Neural progenitor cell (in vitro differentiated cells): ENCODE measurements around the gene ID2. TPM values are rescaled to one million over a fixed set of nuclear protein-coding genes. Genes with fewer than 3 reads are reported as not detected.

Experiments
- DNase-seq: peaks from one replicate; pipeline ENCODE4 v3.0.0-alpha.2; 2016; ENCODE audit warnings: low spot score
- H2AFZ ChIP-seq: fragments of 200-600 bp; sonication (generic); replicated peaks from 2 replicates; pipeline ENCODE4 v1.6.1; 2016; ENCODE audit warnings: antibody characterized with exemption
- H3F3A ChIP-seq: fragments of 200-600 bp; sonication (generic); 2 replicates; pipeline ENCODE4 v1.6.1; 2016; ENCODE audit warnings: antibody characterized with exemption, low read depth
- H3K27ac ChIP-seq: fragments of 200-600 bp; sonication (generic); 2 replicates; pipeline ENCODE4 v1.5.1; 2016; ENCODE audit warnings: mild to moderate bottlenecking
- H3K27me3 ChIP-seq: fragments of 200-600 bp; sonication (generic); 2 replicates; pipeline ENCODE4 v1.6.1; 2016; ENCODE audit warnings: mild to moderate bottlenecking, moderate library complexity
- H3K36me3 ChIP-seq: fragments of 200-600 bp; sonication (generic); 2 replicates; pipeline ENCODE4 v1.5.1; 2016
- H3K4me1 ChIP-seq: fragments of 200-600 bp; sonication (generic); 2 replicates; pipeline ENCODE4 v1.6.1; 2016; ENCODE audit warnings: mixed run types
- H3K4me2 ChIP-seq: fragments of 200-600 bp; sonication (generic); 2 replicates; pipeline ENCODE4 v1.6.1; 2016
- H3K4me3 ChIP-seq: fragments of 200-600 bp; sonication (generic); 2 replicates; pipeline ENCODE4 v1.5.1; 2016
- H3K79me2 ChIP-seq: fragments of 200-600 bp; sonication (generic); 2 replicates; pipeline ENCODE4 v1.6.1; 2016; ENCODE audit warnings: low read depth
- H3K9ac ChIP-seq: fragments of 200-600 bp; sonication (generic); 2 replicates; pipeline ENCODE4 v1.6.1; 2016
- H3K9me3 ChIP-seq: fragments of 200-600 bp; sonication (generic); 2 replicates; pipeline ENCODE4 v1.5.1; 2016; ENCODE audit warnings: low read depth
- H4K20me1 ChIP-seq: fragments of 200-600 bp; sonication (generic); 2 replicates; pipeline ENCODE4 v1.6.1; 2016; ENCODE audit warnings: low read depth
- H3K27ac Mint-ChIP-seq: 3 replicates; pipeline ENCODE4 v1.8.0; 2021; ENCODE audit warnings: mixed read lengths
- H3K27me3 Mint-ChIP-seq: 2 replicates; pipeline ENCODE4 v1.8.0; 2022; ENCODE audit warnings: low read depth, mild to moderate bottlenecking, inconsistent platforms, moderate library complexity, mixed read lengths; ENCODE audit not compliant: insufficient read depth
- H3K36me3 Mint-ChIP-seq: 3 replicates; pipeline ENCODE4 v1.8.0; 2021; ENCODE audit warnings: mixed read lengths
- H3K4me1 Mint-ChIP-seq: 3 replicates; pipeline ENCODE4 v1.8.0; 2021; ENCODE audit warnings: mixed read lengths
- H3K4me3 Mint-ChIP-seq: 3 replicates; pipeline ENCODE4 v1.8.0; 2021; ENCODE audit warnings: mild to moderate bottlenecking, moderate library complexity, mixed read lengths
- H3K9me3 Mint-ChIP-seq: 3 replicates; pipeline ENCODE4 v1.8.0; 2020; ENCODE audit warnings: mixed read lengths
- EZH2 ChIP-seq: fragments of 200-600 bp; sonication (generic); IDR thresholded peaks from 2 replicates; pipeline ENCODE4 v1.6.1; 2017; ENCODE audit warnings: antibody characterized with exemption, mild to moderate bottlenecking, moderate library complexity
- EZH2phosphoT487 ChIP-seq: fragments of 200-600 bp; sonication (generic); IDR thresholded peaks from 2 replicates; pipeline ENCODE4 v1.6.1; 2017; ENCODE audit warnings: antibody characterized with exemption
- total RNA-seq: library from RNA; depleted of rRNA; stranded (reverse); fragments of >200 nt; gene quantifications from 2 replicates; pipeline ENCODE4 v1.2.3, GENCODE V29; 2015; ENCODE audit warnings: low replicate concordance
- TF ChIP-seq, protein P1 (sequence below): fragments of 200-600 bp; sonication (generic); IDR thresholded peaks from 2 replicates; pipeline ENCODE4 v1.5.1; 2017; ENCODE audit warnings: antibody characterized with exemption, mild to moderate bottlenecking

The ID2 gene
- total RNA-seq, 1 donor from 2014 or later: 140 TPM

DNA sequence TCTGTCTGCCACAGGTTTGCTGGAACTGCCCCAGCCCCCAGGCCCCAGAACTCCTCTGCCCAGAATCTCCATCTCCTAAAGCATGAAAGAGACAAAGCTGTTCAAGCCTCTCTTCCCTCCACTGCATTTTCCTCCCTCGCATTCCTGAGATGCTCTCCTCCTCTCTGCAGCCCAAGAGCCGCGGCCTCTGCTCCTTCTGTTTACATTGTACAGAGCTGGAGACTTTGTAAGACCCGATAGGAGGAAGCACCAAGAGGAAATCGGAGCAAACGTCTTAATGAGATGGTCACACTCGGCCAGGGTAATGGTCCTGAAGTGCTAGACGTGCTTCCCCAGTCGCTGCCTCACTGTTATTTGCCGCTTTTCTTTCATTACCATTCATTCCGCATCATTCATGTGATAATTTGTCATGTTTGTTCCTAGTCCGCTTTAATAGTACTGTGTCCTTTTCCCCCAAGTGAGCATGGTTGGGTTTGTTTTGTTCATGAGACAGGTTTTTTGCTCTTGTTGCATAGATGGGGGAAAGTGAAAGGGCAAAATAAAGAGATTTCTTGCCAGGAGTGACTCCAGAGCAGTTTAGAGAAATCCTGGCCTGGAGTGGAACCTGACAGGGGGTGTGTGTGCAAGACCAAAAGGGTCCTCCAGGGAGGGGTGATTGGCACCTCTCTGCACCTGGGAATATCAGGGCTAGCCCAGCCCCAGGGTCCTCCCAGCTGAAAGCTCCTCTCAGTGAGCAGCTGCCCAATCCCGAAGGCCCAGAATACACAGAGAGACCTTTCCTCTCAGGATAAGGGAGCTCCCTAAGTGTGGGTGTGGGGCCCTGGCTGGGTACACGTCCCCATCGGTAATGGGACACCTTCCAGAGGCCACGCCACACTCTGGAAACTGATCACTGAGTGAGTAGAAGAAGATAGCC is 44.9 kb upstream of the ID2 start:
- Histone ChIP-seq H3K4me1 (peaks cover 51% of the 10 kb centered on the region), H3K9ac (no peak overlapping the region), H3K4me2 (peak overlapping the region; percentile 77), H3K9me3 (no peaks in the 10 kb centered on the region), H4K20me1 (no peaks in the 10 kb centered on the region), H2AFZ (peak overlapping the region; percentile 56), H3K79me2 (no peaks in the 10 kb centered on the region), H3K27ac (peak overlapping the region; percentile 87), H3F3A (peaks cover 56% of the 10 kb centered on the region), H3K27me3 (no peaks in the 10 kb centered on the region), H3K36me3 (no peaks in the 10 kb centered on the region), H3K4me3 (peak overlapping the region; percentile 4)
- H3K27me3 Mint-ChIP-seq: peaks cover 10% of the 10 kb centered on the region
- H3K4me1 Mint-ChIP-seq: peaks cover 84% of the 10 kb centered on the region
- peak overlapping the region; percentile 69 for H3K4me3 Mint-ChIP-seq
- peak overlapping the region; percentile 98 for H3K27ac Mint-ChIP-seq
- DNase-seq: peak; percentile 85
- TF ChIP-seq EZH2phosphoT487: no peak
- TF ChIP-seq, protein P1, sequence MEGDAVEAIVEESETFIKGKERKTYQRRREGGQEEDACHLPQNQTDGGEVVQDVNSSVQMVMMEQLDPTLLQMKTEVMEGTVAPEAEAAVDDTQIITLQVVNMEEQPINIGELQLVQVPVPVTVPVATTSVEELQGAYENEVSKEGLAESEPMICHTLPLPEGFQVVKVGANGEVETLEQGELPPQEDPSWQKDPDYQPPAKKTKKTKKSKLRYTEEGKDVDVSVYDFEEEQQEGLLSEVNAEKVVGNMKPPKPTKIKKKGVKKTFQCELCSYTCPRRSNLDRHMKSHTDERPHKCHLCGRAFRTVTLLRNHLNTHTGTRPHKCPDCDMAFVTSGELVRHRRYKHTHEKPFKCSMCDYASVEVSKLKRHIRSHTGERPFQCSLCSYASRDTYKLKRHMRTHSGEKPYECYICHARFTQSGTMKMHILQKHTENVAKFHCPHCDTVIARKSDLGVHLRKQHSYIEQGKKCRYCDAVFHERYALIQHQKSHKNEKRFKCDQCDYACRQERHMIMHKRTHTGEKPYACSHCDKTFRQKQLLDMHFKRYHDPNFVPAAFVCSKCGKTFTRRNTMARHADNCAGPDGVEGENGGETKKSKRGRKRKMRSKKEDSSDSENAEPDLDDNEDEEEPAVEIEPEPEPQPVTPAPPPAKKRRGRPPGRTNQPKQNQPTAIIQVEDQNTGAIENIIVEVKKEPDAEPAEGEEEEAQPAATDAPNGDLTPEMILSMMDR: no peak
- no peak for TF ChIP-seq EZH2
- no peaks in the 10 kb centered on the region for H3K36me3 Mint-ChIP-seq
- H3K9me3 Mint-ChIP-seq: no peaks in the 10 kb centered on the region

DNA sequence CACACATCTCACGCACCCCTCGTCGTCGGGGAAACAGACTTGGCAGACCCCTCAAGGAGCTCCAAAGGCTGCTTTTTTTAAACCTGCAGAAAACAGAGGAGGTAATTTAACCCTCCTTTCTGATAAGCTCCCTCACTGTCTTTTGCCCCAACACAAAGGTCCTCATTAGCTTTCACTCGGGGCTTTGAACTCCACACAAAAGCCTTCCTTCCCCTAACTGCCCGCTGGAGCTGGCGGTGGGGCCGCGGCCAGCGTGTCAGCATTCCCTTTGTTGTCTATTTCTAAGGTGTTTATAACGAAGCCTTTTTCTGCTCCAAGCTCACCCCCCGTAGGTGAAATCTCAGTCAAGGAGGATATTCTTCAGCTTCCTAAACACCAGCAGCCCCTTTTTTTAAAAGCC is 43.5 kb upstream of the ID2 start:
- no peaks in the 10 kb centered on the region for H3K36me3 Mint-ChIP-seq
- H3K4me1 ChIP-seq: peaks cover 65% of the 10 kb centered on the region
- H3K79me2 ChIP-seq: no peaks in the 10 kb centered on the region
- H3K27me3 Mint-ChIP-seq: peaks cover 7% of the 10 kb centered on the region
- no peak overlapping the region for H3K9ac ChIP-seq
- peak overlapping the region; percentile 60 for H3K27ac ChIP-seq
- no peak overlapping the region for H2AFZ ChIP-seq
- H3K4me2 ChIP-seq: peak overlapping the region; percentile 77
- no peaks in the 10 kb centered on the region for H4K20me1 ChIP-seq
- TF ChIP-seq EZH2phosphoT487 (peak; percentile 56), EZH2 (no peak)
- H3K36me3 ChIP-seq: no peaks in the 10 kb centered on the region
- H3F3A ChIP-seq: peaks cover 70% of the 10 kb centered on the region
- peak overlapping the region; percentile 77 for H3K4me3 Mint-ChIP-seq
- H3K27ac Mint-ChIP-seq: peak overlapping the region; percentile 99
- peak overlapping the region; percentile 32 for H3K4me3 ChIP-seq
- H3K9me3 ChIP-seq: no peaks in the 10 kb centered on the region
- peak; percentile 86 for DNase-seq
- H3K4me1 Mint-ChIP-seq: peaks cover 94% of the 10 kb centered on the region
- H3K27me3 ChIP-seq: no peaks in the 10 kb centered on the region
- no peaks in the 10 kb centered on the region for H3K9me3 Mint-ChIP-seq

DNA sequence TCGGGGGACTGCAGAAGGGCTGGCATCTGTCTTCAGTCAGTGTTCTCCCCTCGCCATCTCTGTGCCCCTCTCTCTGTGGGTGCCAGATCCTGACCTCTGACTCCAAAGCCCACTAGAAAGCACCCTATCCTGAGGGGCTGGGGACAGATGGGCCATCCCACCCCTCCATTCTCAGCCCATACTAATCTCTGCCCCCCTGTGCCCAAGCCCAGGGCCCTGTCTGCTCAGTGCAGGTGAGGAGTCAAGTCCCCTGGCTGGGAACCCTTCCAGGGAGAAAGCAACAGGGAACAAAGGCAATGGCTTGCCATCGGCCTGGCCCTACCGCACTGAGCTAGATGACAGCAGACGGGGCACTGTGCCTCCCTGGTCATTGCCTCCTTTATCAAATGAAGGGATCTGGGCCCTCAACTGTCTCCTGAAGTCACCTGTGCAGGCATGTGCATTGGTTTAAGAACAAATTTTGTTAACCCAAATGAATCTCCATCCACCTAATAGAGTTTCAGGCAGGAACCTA is 42.7 kb upstream of the ID2 start:
- Histone ChIP-seq H3K9ac (no peak overlapping the region), H3K4me1 (peaks cover 67% of the 10 kb centered on the region), H3K4me2 (peak overlapping the region; percentile 77), H3K27me3 (no peaks in the 10 kb centered on the region), H2AFZ (no peak overlapping the region), H3K79me2 (no peaks in the 10 kb centered on the region), H3K9me3 (no peaks in the 10 kb centered on the region), H3F3A (peaks cover 73% of the 10 kb centered on the region), H3K27ac (no peak overlapping the region), H3K36me3 (no peaks in the 10 kb centered on the region), H3K4me3 (no peak overlapping the region), H4K20me1 (no peaks in the 10 kb centered on the region)
- Mint-ChIP-seq H3K9me3 (no peaks in the 10 kb centered on the region), H3K4me3 (no peak overlapping the region), H3K36me3 (no peaks in the 10 kb centered on the region), H3K27me3 (peaks cover 11% of the 10 kb centered on the region), H3K27ac (peak overlapping the region; percentile 99), H3K4me1 (peaks cover 94% of the 10 kb centered on the region)
- DNase-seq: no peak
- TF ChIP-seq EZH2phosphoT487: no peak
- TF ChIP-seq, protein P1: no peak
- no peak for TF ChIP-seq EZH2

DNA sequence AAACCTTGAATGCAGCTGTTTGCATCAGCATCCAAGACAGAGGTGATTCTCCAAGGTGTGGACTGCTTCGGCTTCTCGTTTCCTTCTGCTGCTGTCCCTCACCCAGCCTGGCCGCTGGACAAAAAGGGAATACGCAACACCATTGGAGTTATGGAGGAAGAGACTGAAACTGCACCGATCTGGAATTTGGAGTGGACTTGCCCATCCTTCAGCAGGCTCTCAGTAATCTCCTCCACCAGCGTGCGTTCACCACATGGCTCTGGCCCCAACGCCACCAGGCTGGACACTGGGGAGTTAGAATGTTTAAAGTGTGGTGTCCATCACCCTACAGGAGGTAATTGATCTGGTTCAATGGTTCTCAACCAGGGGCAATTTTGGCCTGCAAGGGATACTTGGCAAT is 41.4 kb upstream of the ID2 start:
- TF ChIP-seq EZH2phosphoT487: no peak
- no peak for TF ChIP-seq EZH2
- TF ChIP-seq, protein P1: no peak
- Histone ChIP-seq H3K9me3 (no peaks in the 10 kb centered on the region), H3K27ac (no peak overlapping the region), H3K79me2 (no peaks in the 10 kb centered on the region), H3F3A (peaks cover 71% of the 10 kb centered on the region), H3K36me3 (no peaks in the 10 kb centered on the region), H3K27me3 (no peaks in the 10 kb centered on the region), H3K4me2 (no peak overlapping the region), H3K9ac (no peak overlapping the region), H4K20me1 (no peaks in the 10 kb centered on the region), H2AFZ (no peak overlapping the region), H3K4me1 (peaks cover 67% of the 10 kb centered on the region), H3K4me3 (no peak overlapping the region)
- H3K4me1 Mint-ChIP-seq: peaks cover 87% of the 10 kb centered on the region
- peaks cover 2% of the 10 kb centered on the region for H3K9me3 Mint-ChIP-seq
- H3K4me3 Mint-ChIP-seq: peak overlapping the region; percentile 56
- peaks cover 10% of the 10 kb centered on the region for H3K27me3 Mint-ChIP-seq
- DNase-seq: no peak
- peaks cover 2% of the 10 kb centered on the region for H3K36me3 Mint-ChIP-seq
- H3K27ac Mint-ChIP-seq: peak overlapping the region; percentile 99
